Measurements from ENCODE around the gene CYP51A1. TPM values are rescaled to one million over a fixed set of nuclear protein-coding genes. Genes with fewer than 3 reads are reported as not detected.

The CYP51A1 gene
- total RNA-seq, 1 donor from 2014 or later, result 79.8 TPM

- no peaks in the 10 kb centered on the region for H3K27me3 Mint-ChIP-seq
- H3K36me3 Mint-ChIP-seq (ENCODE audit: insufficient read depth), result no peaks in the 10 kb centered on the region
- H3K4me1 Mint-ChIP-seq (ENCODE audit: low read depth), result no peaks in the 10 kb centered on the region
- TF ChIP-seq CTCF (IDR thresholded peaks at IDR 0.05; ENCODE audit: unreplicated experiment), result no peak
- no peak for DNase-seq (ENCODE audit: low spot score, unreplicated experiment)
- H3K27ac Mint-ChIP-seq, result no peak overlapping the region
- no peak overlapping the region for H3K4me3 Mint-ChIP-seq (ENCODE audit: low read depth)
- H3K9me3 Mint-ChIP-seq (ENCODE audit: low read depth), result peaks cover 7% of the 10 kb centered on the region
Observed at GRCh38 chr7:92141161-92141560, 6.9 kb upstream of the CYP51A1 start.

GRCh38 chr7:92137557-92137956, 3.3 kb upstream of the CYP51A1 start:
- no peak overlapping the region for H3K4me3 Mint-ChIP-seq (ENCODE audit: low read depth)
- H3K4me1 Mint-ChIP-seq (ENCODE audit: low read depth), result peaks cover 16% of the 10 kb centered on the region
- H3K27me3 Mint-ChIP-seq, result no peaks in the 10 kb centered on the region
- peaks cover 4% of the 10 kb centered on the region for H3K9me3 Mint-ChIP-seq (ENCODE audit: low read depth)
- H3K36me3 Mint-ChIP-seq (ENCODE audit: insufficient read depth), result no peaks in the 10 kb centered on the region
- DNase-seq (ENCODE audit: low spot score, unreplicated experiment), result no peak
- H3K27ac Mint-ChIP-seq, result peak overlapping the region; percentile 24
- TF ChIP-seq CTCF (IDR thresholded peaks at IDR 0.05; ENCODE audit: unreplicated experiment), result no peak

GRCh38 chr7:92135052-92135889, 994 bp upstream of the CYP51A1 start:
- H3K4me1 Mint-ChIP-seq (ENCODE audit: low read depth), result peaks cover 25% of the 10 kb centered on the region
- DNase-seq (ENCODE audit: low spot score, unreplicated experiment), result no peak
- peak overlapping the region; percentile 92 for H3K4me3 Mint-ChIP-seq (ENCODE audit: low read depth)
- peaks cover 5% of the 10 kb centered on the region for H3K36me3 Mint-ChIP-seq (ENCODE audit: insufficient read depth)
- no peaks in the 10 kb centered on the region for H3K27me3 Mint-ChIP-seq
- no peak for TF ChIP-seq CTCF (IDR thresholded peaks at IDR 0.05; ENCODE audit: unreplicated experiment)
- peak overlapping the region; percentile 100 for H3K27ac Mint-ChIP-seq
- H3K9me3 Mint-ChIP-seq (ENCODE audit: low read depth), result no peaks in the 10 kb centered on the region

- H3K36me3 Mint-ChIP-seq (ENCODE audit: insufficient read depth), result peaks cover 5% of the 10 kb centered on the region
Observed at GRCh38 chr7:92133737-92134270, 473 bp downstream of the CYP51A1 start.

More at GRCh38 chr7:92133737-92134270, 473 bp downstream of the CYP51A1 start:
- H3K4me1 Mint-ChIP-seq (ENCODE audit: low read depth), result peaks cover 25% of the 10 kb centered on the region
- H3K9me3 Mint-ChIP-seq (ENCODE audit: low read depth), result no peaks in the 10 kb centered on the region
- H3K4me3 Mint-ChIP-seq (ENCODE audit: low read depth), result peak overlapping the region; percentile 92
- peak overlapping the region; percentile 100 for H3K27ac Mint-ChIP-seq
- peak; percentile 86 for DNase-seq (ENCODE audit: low spot score, unreplicated experiment)
- H3K27me3 Mint-ChIP-seq, result no peaks in the 10 kb centered on the region
- peak; percentile 96 for TF ChIP-seq CTCF (IDR thresholded peaks at IDR 0.05; ENCODE audit: unreplicated experiment)
